Activated naive CD4-positive, alpha-beta T cell treated with Interleukin-2 at 50 U/mL for 16 hours (primary cell): ENCODE data around the gene POLR1G.

Experiments
- DNase-seq: peaks from one replicate; pipeline ENCODE4 v3.0.0-alpha.2; 2020

The POLR1G gene

DNA sequence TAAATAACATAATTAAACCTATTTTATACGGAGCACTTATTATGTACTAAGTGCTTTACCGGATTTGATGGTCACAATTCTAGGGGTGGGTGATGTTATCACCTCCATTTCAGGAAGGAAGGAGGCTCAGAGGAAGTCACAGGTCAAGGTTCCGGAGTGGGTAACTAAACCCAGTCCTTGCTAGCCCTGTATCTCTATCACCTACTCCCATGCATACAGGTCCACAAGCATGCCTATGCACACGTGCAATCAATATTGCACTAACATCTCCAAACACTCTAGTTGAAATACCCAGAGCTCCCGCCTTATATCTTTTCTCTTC is 43.5 kb downstream of the POLR1G start:
- no peak for DNase-seq

GRCh38 chr19:45451131-45451849 is 44.8 kb downstream of the POLR1G start:
- peak; percentile 53 for DNase-seq

DNA sequence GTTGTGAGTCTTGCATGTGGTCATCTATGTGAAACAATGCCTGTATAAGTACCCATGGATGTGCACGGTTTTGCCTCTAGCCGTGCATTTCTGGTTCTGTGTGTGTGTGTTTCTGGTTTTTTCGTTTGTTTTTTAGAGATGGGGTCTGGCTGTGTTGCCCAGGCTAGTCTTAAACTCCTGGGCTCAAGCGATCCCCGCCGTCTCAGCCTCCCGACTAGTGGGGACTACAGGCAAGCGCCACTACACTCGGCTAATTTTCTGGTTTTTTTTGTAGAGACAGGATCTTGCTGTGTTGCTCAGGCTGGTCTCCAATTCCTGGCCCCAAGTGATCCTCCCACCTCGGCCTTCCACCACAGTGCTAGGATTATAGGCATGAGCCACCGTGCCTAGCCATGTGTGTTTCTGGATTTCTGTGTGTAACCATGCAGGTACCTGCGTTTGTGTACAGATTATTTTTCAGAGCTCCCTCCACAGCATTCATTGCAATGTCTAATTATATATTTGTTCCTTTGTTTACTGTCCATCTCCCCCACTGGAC is 45.5 kb downstream of the POLR1G start:
- DNase-seq = no peak

DNA sequence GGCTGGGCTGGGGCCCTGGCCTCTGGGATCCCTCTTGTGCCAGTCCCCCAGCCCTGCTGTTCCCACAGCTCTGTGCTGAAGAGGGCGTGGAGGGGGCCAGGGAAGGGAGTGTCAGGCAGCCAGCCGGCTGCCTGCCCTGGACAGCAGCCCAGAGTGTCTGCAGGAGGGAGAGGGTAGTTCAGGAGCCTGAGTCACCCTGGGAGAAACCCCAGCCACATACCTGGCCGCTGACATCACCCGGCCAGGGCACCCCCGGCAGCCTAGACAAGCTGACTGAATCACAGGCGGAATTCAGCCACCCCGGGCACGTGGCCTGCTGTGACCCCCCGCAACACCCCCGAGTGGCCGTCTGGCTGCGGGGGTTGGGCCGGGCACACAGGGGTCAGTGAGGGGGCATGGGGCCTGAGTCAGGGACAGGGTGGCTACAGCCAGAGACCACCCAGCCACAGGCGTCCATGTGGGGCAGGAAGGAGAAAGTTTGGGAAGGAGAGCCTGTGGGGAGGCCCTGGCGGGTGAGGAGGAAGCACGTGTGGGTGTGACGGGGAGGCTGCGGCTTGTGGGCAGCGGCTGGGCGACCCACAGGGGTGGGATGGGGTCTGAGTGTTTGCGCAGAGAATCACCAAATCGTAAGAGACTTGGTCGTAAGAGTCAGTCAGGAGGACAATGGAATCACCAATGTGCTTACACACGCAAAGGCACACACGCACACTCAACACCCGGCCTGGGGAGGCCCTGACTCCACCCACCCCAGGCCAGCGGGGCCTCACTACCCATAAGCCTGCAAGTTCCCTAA is 49.5 kb downstream of the POLR1G start:
- DNase-seq = peak; percentile 70

DNA sequence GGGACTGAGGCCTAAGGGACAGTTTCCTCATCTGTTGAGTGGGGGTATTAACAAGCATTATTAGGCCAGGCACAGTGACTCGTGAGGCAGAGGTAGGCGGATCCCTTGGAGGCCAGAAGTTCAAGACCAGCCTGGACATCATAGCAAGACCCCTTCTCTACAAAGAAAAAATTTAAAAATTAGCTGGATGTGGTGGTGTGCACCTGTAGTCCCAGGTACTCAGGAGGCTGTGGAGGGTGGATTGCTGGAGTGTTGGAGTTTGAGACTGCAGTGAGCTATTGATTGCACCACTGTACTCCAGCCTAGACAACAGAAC is 50.0 kb downstream of the POLR1G start:
- no peak for DNase-seq

DNA sequence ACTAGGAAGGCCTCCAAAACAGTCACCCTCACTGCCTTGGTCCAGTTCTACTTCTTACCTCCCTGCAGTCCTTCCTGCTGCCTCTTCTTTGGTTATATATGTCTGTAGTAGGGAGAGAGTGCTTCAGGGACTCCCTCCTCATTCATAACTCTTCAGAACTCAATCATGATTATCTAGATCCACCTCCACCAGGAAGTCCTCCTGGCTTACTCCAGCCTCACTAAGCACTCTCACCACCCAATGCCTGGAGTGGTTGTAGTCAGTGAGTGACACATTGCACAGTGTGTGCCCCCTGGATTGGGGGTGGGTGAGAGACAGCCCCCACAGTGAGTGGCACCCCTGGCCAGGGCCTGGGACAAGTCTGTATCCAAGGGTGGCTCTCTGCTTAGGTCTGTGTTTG is 51.3 kb downstream of the POLR1G start:
- DNase-seq = no peak
